Measurements from ENCODE around the gene BEAN1.

BEAN1 gene

DNA sequence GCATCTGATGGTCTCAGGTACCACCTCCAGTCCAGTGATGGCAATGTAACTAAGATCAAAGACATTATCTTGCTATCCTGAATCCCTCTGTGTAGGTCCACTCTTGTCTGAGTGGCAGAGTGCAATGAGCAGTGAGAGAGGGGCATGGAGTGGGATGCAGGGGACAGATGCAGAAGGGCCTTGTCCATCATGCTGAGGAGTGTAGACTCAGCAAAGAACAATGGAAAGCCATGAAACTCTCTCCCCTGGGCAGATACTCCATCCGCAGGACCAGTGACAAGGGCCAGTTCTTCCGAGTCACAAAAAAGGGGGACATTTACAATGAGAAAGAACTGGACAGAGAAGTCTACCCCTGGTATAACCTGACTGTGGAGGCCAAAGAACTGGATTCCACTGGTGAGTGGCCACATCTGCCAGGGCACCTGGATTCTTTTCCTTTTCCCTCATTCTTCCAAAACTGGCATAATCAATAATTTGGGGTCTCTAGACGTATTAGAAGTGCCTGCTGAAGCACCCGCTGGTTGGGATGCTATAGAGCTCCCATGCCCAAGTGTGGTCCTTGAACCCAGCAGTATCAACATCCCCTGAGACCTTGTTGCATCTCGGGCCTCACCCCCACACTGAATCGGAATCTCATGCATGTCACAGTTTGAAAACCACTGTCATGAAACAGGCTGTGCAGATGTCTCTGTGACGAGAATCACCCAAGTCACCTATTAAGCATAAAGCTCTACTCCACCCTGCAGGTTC is 31.1 kb upstream of the BEAN1 start:
- DNase-seq (ENCODE audit: low spot score) = no peak

GRCh38 chr16:66397736-66398433 is 29.2 kb upstream of the BEAN1 start:
- no peak for DNase-seq (ENCODE audit: low spot score)

- peak; percentile 49 for DNase-seq (ENCODE audit: low spot score)
These were observed 28.1 kb upstream of the BEAN1 start for GRCh38 chr16:66399031-66399430.

GRCh38 chr16:66399930-66400329 is 27.2 kb upstream of the BEAN1 start:
- DNase-seq (ENCODE audit: low spot score) = no peak

GRCh38 chr16:66400503-66401380 is 26.4 kb upstream of the BEAN1 start:
- no peak for DNase-seq (ENCODE audit: low spot score)

- no peak for DNase-seq (ENCODE audit: low spot score)
These were observed 25.5 kb upstream of the BEAN1 start for GRCh38 chr16:66401610-66402009.

- DNase-seq (ENCODE audit: low spot score) = no peak
These were observed 24.9 kb upstream of the BEAN1 start for GRCh38 chr16:66402166-66402565.

DNA sequence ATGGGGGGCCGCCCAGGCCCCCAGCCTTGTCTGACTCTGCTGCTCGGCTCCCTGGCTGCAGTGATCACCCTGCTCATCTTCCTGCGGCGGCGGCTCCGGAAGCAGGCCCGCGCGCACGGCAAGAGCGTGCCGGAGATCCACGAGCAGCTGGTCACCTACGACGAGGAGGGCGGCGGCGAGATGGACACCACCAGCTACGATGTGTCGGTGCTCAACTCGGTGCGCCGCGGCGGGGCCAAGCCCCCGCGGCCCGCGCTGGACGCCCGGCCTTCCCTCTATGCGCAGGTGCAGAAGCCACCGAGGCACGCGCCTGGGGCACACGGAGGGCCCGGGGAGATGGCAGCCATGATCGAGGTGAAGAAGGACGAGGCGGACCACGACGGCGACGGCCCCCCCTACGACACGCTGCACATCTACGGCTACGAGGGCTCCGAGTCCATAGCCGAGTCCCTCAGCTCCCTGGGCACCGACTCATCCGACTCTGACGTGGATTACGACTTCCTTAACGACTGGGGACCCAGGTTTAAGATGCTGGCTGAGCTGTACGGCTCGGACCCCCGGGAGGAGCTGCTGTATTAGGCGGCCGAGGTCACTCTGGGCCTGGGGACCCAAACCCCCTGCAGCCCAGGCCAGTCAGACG is 24.4 kb upstream of the BEAN1 start:
- DNase-seq (ENCODE audit: low spot score) = no peak

DNA sequence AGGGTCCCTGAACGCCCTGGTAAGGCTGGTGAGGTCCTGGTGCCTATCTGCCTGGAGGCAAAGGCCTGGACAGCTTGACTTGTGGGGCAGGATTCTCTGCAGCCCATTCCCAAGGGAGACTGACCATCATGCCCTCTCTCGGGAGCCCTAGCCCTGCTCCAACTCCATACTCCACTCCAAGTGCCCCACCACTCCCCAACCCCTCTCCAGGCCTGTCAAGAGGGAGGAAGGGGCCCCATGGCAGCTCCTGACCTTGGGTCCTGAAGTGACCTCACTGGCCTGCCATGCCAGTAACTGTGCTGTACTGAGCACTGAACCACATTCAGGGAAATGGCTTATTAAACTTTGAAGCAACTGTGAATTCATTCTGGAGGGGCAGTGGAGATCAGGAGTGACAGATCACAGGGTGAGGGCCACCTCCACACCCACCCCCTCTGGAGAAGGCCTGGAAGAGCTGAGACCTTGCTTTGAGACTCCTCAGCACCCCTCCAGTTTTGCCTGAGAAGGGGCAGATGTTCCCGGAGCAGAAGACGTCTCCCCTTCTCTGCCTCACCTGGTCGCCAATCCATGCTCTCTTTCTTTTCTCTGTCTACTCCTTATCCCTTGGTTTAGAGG is 23.5 kb upstream of the BEAN1 start:
- DNase-seq (ENCODE audit: low spot score) = no peak

GRCh38 chr16:66405057-66405783 is 21.9 kb upstream of the BEAN1 start:
- DNase-seq (ENCODE audit: low spot score) = no peak

DNA sequence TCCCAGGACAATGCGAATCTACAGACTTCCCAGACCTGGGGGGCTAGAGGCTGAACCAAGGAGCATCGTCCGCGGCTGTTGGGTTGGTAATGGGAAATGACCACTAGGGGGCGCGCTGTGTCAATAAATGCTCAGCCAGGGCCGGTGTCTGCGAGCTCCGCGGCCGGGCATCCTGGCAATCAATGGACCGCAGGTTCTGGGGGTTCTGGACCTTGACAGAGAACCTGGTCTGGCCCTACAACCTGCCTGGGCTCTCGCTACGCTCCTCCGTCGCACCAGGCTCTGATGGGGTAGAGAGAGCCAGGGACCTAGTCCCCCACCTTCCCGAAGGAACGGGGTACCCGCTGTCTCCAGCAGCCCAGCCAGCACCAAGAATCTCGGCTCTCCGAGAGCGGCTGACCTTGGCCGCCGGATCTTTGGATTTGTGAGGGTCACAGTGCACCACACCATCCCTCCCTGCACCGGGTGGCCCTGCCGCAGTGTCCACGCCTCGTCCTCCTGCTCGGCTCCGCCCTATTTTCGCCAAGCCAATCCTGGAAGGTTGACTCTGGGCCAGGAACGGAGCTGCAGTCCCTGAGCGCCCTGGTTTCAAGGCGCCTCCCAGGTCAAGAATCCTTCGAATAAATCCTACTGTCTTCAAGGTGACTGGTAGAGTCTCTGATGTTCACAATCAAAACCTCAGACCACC is 20.4 kb upstream of the BEAN1 start:
- DNase-seq (ENCODE audit: low spot score) = peak; percentile 69

DNA sequence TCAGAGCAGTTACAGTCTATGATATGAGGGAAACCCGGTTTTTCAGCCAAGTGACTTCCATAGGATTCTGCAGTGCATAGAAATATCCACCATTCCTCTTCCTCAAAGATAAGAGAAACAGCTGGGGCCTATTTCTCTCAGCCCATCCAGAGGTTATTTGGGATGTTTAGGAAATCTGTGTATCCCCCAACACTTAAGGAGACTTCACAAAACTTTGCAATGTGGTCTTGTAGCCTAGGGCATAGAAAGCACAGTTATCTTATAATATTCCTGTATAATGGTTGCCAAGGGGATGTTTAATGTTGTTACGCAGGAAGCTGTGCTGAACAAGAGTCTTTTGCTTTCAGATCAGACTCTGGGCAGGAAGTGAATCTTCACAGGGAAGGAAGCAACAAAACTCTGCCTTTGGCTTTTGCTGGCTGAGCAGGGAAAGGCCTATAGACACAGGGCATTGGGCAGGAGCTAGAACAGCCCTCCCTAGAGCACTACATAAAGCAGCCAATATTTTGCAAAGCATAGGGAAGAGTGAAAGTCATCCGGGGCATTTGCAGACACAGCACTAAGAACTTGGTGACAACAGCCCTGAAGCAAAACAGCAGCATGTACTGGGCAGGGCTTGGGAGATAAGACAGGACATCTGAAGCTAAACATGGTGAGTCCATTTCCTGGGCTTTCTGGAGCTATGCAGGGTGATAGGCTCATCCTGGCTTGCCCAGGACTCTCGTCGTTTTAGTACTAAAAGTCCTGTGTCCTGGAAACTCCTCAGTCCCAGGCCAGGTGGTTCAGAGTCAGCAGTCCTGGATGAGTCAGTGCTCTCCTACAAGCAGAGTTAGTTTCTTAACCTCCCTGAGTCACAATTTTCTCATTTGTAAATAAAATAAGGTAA is 18.7 kb upstream of the BEAN1 start:
- DNase-seq (ENCODE audit: low spot score) = peak; percentile 65

- no peak for DNase-seq (ENCODE audit: low spot score)
These were observed 17.9 kb upstream of the BEAN1 start for GRCh38 chr16:66409156-66409555.

- no peak for DNase-seq (ENCODE audit: low spot score)
These were observed 14.9 kb upstream of the BEAN1 start for GRCh38 chr16:66412182-66412581.

GRCh38 chr16:66414891-66415290 is 12.2 kb upstream of the BEAN1 start:
- DNase-seq (ENCODE audit: low spot score) = peak; percentile 43

- no peak for DNase-seq (ENCODE audit: low spot score)
These were observed 11.0 kb upstream of the BEAN1 start for GRCh38 chr16:66416136-66416535.

GRCh38 chr16:66416939-66417700 is 10.0 kb upstream of the BEAN1 start:
- no peak for DNase-seq (ENCODE audit: low spot score)

DNA sequence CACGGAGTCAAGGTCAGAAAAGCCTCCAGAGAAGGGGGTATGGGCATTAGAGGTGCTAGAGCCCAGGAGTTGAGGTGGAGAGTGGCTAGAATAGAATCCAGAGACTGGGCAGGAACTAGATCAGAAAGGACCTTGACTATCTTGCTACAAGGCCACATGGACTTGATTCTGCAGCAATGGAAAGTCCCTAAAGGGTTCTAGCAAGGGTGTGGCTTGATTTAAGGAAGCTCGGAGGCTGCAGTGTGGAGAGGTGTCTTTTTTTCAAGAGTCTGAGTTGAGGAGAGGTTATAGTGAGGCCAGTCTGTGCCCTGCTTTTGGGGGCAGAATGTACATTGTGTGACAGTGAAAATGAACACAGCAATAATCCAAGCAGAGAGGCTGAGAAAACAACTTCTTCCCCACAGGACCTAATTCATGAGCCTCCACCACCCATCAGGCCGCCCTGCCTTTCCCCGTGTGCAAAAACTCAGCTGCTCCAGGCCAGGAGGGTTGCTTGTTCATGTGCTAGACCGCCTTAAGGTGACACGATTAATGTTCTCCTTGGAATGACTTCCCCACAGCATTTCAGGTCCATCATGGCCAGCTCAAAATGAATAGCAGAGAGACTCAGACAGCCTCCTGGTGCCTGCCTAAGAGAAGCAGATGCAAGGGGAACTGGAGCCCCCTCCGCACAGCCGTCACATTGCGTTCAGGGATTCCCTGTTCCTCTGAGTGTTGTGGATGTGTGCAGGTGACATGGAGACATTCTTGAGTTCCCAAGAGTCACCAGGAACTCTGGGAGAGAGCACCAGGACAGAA is 8.7 kb upstream of the BEAN1 start:
- DNase-seq (ENCODE audit: low spot score) = no peak
